Forelimb muscle (tissue), 1 donor: Measurements from ENCODE around the gene TMEFF2. TPM values are rescaled to one million over a fixed set of nuclear protein-coding genes. Genes with fewer than 3 reads are reported as not detected.

Experiments
- DNase-seq: peaks from one replicate; pipeline ENCODE4 v3.0.0-alpha.2; 2013; ENCODE audit warnings: low read depth
- polyA plus RNA-seq: library from polyadenylated mRNA; unstranded; fragments of 120-200 nt; gene quantifications from one replicate; pipeline ENCODE4 v1.2.1, GENCODE V29; 2013; ENCODE audit not compliant: insufficient read length

Gene TMEFF2
- polyA plus RNA-seq, result 22.9 TPM

- no peak for DNase-seq
These were observed at the start of gene TMEFF2 for GRCh38 chr2:192194866-192195547. TSS of gene TMEFF2 (minus strand) at chr2:192194933. CDS start at chr2:192194524, 409 bp downstream.

GRCh38 chr2:192243488-192243887 lies 48.8 kb upstream of the TMEFF2 start:
- no peak for DNase-seq

- DNase-seq, result no peak
These were observed 41.4 kb upstream of the TMEFF2 start for GRCh38 chr2:192236136-192236535.

- DNase-seq, result no peak
These were observed 36.2 kb upstream of the TMEFF2 start for GRCh38 chr2:192230889-192231453.

GRCh38 chr2:192228685-192229084 lies 34.0 kb upstream of the TMEFF2 start:
- no peak for DNase-seq

DNA sequence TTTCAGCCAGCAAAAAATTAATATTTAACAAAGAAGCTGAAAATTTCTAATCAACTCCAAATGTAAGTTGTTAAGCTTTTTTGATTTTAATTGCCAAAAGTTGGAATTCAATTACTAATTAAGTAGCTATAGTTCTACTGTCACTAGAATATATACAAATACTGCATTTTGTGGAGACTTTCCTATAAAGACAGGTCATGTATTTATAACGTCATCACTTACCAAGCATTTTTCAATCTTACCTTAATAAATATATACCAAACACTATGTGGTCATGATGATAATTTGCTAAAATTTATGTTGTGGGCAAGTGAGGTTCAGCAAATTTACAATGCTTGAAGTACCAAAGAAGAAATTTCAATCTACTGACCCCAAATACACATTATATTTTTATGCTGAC lies 24.2 kb upstream of the TMEFF2 start:
- DNase-seq, result no peak

GRCh38 chr2:192218377-192218776 lies 23.6 kb upstream of the TMEFF2 start:
- no peak for DNase-seq

DNA sequence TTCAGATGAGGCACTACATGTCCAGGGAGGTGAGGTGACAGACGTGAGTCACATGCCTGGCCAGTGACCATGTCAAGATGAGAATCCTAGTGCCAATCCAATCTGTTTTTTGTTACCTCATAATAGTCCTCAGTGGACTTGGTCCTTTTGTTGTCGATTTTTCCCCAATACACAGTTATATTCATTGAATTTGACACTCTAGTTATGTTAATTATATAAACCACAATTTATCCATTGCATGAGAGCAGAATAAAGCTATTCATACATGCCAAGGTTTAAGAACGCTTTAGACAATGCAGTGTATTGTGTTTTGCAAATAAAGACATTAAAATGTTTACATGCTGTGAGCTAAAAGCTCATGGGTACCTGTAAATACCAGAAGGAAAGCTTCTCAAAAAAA lies 21.6 kb upstream of the TMEFF2 start:
- no peak for DNase-seq

DNA sequence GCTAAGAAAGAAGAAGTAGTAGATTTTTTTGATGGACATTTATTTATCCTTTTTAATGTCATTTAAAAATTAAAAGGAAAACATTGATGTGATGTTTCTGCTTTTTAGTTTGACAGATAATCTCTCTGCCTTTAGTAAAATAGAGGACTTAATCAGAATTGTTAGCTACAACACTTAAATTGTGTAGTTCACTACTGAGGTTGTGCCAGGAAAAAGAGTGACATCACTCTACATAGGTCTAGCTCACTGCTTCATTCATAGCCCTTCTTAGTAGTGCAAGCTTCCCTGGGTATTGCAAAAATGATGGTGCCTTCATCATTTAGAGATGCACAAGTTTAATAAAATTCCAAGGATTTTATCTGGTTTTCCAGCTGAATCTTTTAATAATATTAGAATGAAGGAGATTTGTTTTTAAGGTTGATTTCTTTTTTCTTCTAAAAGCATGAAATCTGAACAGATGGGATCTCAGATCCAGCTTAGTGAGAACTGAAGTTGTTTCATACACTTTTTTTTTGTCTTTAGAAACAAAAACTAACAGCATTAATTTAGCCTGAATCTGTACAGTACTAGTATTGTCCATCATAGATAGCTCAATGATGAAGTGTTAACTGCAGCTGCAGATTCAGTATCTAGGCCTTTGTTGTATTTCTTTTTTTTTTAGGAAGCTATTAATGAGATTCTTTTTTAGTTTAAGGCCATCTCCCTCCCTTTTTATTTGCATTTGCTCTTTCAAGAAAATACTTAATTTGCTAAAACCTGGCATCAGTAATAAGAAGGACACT lies 20.6 kb upstream of the TMEFF2 start:
- no peak for DNase-seq

- DNase-seq, result no peak
These were observed 14.1 kb upstream of the TMEFF2 start for GRCh38 chr2:192208848-192209247.

DNA sequence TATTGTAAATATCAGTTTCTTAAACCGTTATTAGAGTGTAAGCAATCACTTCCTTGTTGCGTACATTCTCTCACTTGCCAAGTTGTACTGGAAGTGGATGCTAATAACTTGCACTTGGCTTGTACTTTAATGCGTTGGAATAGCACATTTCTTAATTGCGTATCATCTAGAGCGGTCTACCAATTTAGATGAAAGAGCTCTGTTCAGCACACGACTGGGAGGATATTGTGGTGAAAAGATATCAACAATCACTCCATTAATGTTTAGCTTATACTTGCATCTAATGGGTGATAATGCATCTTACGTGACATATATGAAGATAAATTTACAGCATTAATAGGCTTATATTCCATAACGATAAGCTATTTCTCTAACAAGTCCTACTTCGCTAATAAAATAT lies 11.7 kb upstream of the TMEFF2 start:
- DNase-seq, result no peak

- no peak for DNase-seq
These were observed 9.1 kb upstream of the TMEFF2 start for GRCh38 chr2:192203876-192204275.

DNA sequence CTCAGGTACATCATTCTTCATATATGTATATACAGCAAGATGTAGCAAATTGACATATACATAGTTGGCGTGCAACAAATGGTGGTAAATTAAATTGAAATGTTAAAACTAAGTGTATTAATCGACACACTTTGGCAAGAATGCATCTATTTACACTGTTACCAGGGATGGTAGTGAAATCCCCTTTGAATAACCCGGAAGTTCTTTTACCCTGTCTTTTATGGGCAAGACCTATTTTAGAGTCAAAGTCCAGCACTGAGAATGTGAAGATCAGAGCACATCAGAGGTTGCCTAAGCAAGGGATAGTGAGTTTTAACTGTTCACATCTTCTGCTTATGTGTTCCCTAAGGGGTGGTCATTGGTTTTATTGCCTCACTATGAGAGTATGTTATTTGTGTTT lies 7.6 kb upstream of the TMEFF2 start:
- DNase-seq, result no peak

DNA sequence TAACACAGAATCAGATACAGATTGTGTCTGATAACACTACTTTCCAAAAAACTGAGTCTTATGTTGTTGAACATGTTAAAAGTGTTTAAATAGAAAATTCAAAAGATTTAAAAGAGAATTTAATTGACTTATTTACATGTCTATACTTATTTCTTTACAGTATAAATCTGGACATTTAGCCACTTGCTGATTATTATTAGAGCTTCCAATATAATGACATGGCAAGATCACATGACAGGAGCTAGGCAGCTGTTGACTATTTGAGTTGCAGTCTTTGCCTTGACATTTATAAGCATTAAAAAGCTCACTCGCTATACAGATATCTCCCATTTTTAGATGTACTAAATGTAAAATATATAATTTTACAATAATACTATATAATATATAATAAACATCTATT lies 6.4 kb upstream of the TMEFF2 start:
- no peak for DNase-seq

- no peak for DNase-seq
These were observed 2.6 kb upstream of the TMEFF2 start for GRCh38 chr2:192197357-192197756.

DNA sequence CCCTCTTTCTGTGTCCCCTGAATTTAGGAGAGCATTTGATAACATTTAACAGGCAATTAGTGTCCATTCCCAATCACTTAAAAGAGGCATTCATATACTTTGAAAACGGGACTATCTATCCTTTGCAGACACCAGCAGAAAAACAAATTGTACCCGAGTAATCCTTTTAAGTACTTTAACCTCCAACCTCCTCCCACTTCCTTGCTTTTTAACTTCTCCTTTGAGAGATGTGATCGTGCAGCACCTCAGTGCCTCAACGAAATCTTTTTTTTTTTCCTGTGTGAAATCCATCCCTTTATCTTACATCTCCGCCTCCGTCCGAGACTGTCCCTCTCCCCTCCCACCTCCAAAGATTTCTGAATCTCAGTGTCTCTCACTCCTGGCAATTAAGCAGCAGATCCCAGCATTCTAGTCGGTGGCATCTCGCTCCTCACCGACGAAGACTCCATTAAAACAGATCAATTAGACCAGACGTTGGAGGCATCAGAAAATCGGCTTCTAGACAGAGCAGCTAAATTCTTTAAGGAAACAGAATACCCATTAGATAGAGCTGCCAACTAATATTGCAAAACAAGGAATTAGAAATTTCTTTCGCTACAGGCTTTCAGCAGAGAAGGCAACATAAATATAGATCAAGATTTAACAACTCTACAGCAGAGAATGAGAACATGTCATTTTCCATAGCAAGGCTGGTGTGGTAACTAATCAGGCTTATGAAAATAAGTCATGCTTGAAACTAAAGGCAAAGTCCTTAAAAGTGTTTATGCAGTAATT lies 1.9 kb upstream of the TMEFF2 start:
- no peak for DNase-seq

DNA sequence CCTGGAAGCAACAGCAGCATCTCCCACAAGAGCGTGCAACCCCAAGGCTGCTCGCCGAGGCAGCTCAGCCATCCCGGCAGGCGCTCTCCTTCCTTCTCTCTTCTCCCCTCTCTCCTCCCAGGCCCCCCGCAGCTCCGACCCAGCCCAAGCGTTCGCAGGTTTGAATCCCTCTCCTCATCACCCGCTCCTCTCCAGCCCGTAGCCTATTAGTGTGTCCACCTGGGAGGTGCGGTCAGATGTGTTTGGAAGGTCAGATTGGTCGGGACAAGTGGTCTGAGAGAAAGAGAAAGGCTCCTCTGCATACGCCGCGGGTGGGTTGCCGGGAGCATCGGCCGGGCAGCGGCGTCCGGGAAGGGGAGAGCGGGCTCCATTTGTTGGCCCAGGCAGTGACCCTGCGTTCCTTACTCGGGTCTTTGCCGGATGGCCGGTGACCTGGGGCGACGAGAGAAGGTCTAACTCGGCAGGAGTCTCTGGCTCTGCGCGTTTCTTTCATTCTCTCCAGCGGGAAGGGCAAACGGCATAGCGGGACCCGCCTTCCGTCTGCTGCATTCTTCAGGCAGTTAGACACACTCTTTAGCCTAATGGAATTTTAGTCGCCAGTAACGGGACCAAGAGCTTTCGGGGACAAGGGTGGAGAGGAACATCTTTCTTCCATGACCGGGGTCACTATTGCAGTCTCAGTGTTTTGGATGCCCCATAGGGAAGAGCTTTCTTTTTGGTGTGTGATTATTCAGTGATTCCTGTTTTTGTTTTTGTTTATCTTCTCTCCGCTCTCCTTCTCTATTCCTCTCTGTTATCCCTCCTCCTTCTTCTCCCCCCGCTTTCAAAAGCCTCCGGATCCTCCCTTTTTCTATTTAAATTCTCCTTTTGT lies 1.1 kb upstream of the TMEFF2 start:
- DNase-seq, result no peak

DNA sequence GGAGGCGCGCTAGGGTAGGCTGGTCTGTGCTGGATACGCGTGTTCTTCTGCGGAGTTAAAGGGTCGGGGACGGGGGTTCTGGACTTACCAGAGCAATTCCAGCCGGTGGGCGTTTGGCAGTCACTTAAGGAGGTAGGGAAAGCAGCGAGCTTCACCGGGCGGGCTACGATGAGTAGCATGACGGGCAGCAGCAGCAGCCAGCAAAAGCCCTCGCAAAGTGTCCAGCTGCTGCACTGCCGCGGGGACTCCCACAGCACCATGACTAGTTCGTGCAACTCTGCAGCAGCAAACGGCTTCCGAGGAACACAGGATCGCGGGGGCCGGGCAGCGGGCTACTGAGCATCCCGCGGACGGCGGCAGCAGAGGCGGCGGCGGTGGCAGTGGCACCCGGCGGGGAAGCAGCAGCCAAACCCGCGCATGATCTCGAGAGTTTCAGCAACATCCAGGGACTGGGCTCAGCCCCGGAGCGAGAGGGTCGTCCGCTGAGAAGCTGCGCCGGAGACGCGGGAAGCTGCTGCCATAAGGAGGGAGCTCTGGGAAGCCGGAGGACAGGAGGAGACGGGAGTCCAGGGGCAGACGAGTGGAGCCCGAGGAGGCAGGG lies 368 bp downstream of the TMEFF2 start:
- no peak for DNase-seq

- DNase-seq, result no peak
These were observed 4.3 kb downstream of the TMEFF2 start for GRCh38 chr2:192190474-192190873.

GRCh38 chr2:192186806-192187205 lies 7.9 kb downstream of the TMEFF2 start:
- DNase-seq, result no peak

DNA sequence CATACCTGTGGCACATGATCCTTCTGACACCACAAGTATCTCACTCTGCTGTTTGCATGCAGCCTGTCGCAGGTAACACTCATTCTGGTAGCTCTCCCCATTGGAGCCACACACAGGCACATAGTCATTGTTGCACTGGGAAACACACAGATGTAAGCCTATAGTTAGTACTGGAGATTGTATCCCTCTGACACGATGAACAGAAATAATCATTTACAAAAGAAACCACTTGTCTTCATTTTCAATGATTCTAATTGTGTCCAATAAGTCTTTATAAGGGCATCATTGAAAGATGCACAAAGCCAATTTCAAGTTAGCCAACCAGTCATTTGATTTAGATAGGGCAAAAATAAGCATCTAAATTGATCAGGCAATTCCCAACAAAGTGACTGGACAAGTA lies 10.4 kb downstream of the TMEFF2 start:
- DNase-seq, result no peak
